Left lung (tissue), 10 donors: Measurements from ENCODE around the gene CAPN12. TPM values are rescaled to one million over a fixed set of nuclear protein-coding genes. Genes with fewer than 3 reads are reported as not detected.

Experiments
- ATAC-seq: fragments of 200-7000 bp; cut with Tn5 transposase; one replicate; pipeline ENCODE4 v1.9.1; 2020; ENCODE audit warnings: moderate library complexity
- DNase-seq, 4 donors: peaks; one replicate each; pipeline ENCODE4 v3.0.0-alpha.2; 2013 to 2020
- H3K27ac ChIP-seq, 2 donors: fragments of 200-600 bp; sonication (generic) in 1 of 2; one replicate each; pipeline versions ENCODE4 v1.5.0 to v1.8.0; 2020 to 2021
- H3K27me3 ChIP-seq, 2 donors: fragments of 200-600 bp; sonication (generic) in 1 of 2; one replicate each; pipeline versions ENCODE4 v1.5.0 to v1.8.0; 2020 to 2021
- H3K36me3 ChIP-seq, 2 donors: fragments of 200-600 bp; sonication (generic) in 1 of 2; one replicate each; pipeline versions ENCODE4 v1.5.0 to v1.8.0; 2020 to 2021
- H3K4me1 ChIP-seq, 2 donors: fragments of 200-600 bp; one replicate each; pipeline ENCODE4 v1.8.0; 2021
- H3K4me3 ChIP-seq, 2 donors: fragments of 200-600 bp; sonication (generic) in 1 of 2; one replicate each; pipeline versions ENCODE4 v1.5.0 to v1.8.0; 2020 to 2021; ENCODE audit warnings: mild to moderate bottlenecking in 1 of 2
- H3K9me3 ChIP-seq, 2 donors: fragments of 200-600 bp; sonication (generic) in 1 of 2; one replicate each; pipeline versions ENCODE4 v1.5.0 to v1.8.0; 2020 to 2021
- CTCF ChIP-seq, 2 donors: fragments of 200-600 bp; sonication (generic) in 1 of 2; IDR thresholded peaks; one replicate each; pipeline versions ENCODE4 v1.5.0 to v1.8.0; 2021; ENCODE audit warnings: antibody characterized with exemption in 2 of 2
- intact Hi-C, 2 donors: fragments of 100-400 bp; cut with DNase I; formaldehyde crosslinking; loops; one replicate each; pipeline versions ENCODE4 v1.11.2 to v1.14.2; 2022
- polyA plus RNA-seq, 6 donors: library from polyadenylated mRNA; unstranded; fragments of 120-200 nt; gene quantifications; one replicate each; pipeline ENCODE4 v1.2.1, GENCODE V29; 2013; ENCODE audit not compliant: insufficient read length in 6 of 6
- total RNA-seq, 2 donors: library from RNA; stranded (reverse); fragmentation: NEBNext Ultra II Directional; extraction: Animal tissue kit (Norgen Biotek cat#: 25700); gene quantifications; one replicate each; pipeline ENCODE4 v1.2.1, GENCODE V29; 2021
- donor health status: DM: no; HTN: yes; CAD: no.
- donor health status: DM: no; HTN: no; CAD: no.

The CAPN12 gene
- total and polyA plus RNA-seq, 8 donors: 1.6 to 4.9 (median 4.6) TPM

DNA sequence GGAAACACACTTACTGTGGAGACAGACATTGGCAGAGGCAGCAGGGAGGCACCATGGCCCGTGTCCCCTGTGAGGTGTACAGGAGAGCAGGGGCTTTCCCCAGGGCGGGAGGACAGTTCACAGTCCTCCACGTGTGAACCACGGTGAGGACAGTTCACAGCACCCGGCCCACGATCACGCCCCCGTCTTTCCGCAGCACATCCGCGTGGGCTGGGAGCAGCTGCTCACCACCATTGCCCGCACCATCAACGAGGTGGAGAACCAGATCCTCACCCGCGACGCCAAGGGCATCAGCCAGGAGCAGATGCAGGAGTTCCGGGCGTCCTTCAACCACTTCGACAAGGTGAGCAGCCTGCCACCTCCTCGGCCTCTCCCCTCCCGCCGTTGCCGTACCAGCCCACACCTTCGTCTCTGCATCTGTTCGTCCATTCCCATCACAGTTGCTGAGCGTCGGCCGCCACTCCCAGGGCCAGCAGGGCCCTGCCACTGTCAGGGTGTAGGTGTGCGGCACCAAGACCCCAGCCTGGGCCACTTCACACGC lies 17.4 kb downstream of the CAPN12 start:
- Histone ChIP-seq H3K4me3 (no peak overlapping the region), H3K36me3 (peaks cover 2 to 98% of the 10 kb centered on the region in 2 donors), H3K4me1 (peaks cover 0 to 17% of the 10 kb centered on the region in 2 donors), H3K9me3 (no peaks in the 10 kb centered on the region), H3K27ac (peak overlapping the region in 1 of 2 donors; percentile 45), H3K27me3 (no peaks in the 10 kb centered on the region)
- ATAC-seq (no peak), DNase-seq (no peak)
- no peak for TF ChIP-seq CTCF (IDR thresholded peaks at IDR 0.05)
- intact Hi-C loops: loop anchor here (10.0 kb wide), 2 partner anchors 72 to 92 kb away; no protein-coding TSS in a partner anchor

- peak overlapping the region in 1 of 2 donors; percentile 45 for H3K27ac ChIP-seq
- no peak for ATAC-seq
- no peak overlapping the region for H3K4me3 ChIP-seq
- H3K36me3 ChIP-seq: peaks cover 4 to 98% of the 10 kb centered on the region in 2 donors
- peaks cover 0 to 17% of the 10 kb centered on the region in 2 donors for H3K4me1 ChIP-seq
- intact Hi-C loops: loop anchor here (10.0 kb wide), 2 partner anchors 71 to 91 kb away; no protein-coding TSS in a partner anchor
- DNase-seq: no peak
- TF ChIP-seq CTCF (IDR thresholded peaks at IDR 0.05): no peak
- no peaks in the 10 kb centered on the region for H3K27me3 ChIP-seq
- no peaks in the 10 kb centered on the region for H3K9me3 ChIP-seq
Measured at GRCh38 chr19:38726284-38726673, 18.0 kb downstream of the CAPN12 start.

DNA sequence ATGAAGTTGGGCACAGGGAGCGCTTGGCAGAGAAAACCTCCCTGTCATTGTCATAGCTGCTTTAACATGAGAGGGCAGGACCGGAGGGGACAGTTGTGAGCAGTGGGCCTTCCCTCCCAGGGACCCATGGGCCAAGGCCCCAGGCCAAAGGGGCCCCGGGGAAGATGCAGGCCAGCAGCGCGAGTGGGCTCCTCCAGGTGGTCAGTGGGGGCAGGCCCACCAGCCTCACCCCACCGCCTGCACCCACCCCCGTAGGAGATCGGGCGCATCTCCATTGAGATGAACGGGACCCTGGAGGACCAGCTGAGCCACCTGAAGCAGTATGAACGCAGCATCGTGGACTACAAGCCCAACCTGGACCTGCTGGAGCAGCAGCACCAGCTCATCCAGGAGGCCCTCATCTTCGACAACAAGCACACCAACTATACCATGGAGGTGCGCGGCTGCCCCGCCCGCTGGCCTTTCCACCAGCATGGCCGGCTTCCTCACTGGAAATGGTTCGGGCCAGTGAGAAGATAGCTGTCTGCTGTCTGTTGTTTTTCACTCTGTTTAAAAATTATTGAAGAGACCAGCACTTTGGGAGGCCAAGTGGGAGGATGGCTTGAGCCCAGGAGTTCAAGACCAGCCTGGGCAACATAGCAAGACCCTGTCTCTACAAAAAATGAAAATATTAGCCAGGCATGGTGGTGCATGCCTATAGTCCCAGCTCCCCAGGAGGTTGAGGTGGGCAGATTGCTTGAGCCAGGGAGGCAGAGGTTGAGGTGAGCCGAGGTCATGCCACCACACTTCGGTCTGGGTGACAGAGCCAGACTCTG lies 18.6 kb downstream of the CAPN12 start:
- Histone ChIP-seq H3K4me3 (no peak overlapping the region), H3K4me1 (peaks cover 0 to 13% of the 10 kb centered on the region in 2 donors), H3K27me3 (no peaks in the 10 kb centered on the region), H3K36me3 (peaks cover 4 to 98% of the 10 kb centered on the region in 2 donors), H3K9me3 (no peaks in the 10 kb centered on the region), H3K27ac (peak overlapping the region in 1 of 2 donors; percentile 45)
- no peak for TF ChIP-seq CTCF (IDR thresholded peaks at IDR 0.05)
- no peak for ATAC-seq
- DNase-seq: no peak
- intact Hi-C loops: loop anchor here (10.0 kb wide), 2 partner anchors 71 to 91 kb away; no protein-coding TSS in a partner anchor

GRCh38 chr19:38723990-38724854 lies 20.1 kb downstream of the CAPN12 start:
- DNase-seq: no peak
- Histone ChIP-seq H3K36me3 (peaks cover 4 to 99% of the 10 kb centered on the region in 2 donors), H3K4me3 (no peak overlapping the region), H3K27me3 (no peaks in the 10 kb centered on the region), H3K4me1 (peaks cover 2 to 22% of the 10 kb centered on the region in 2 donors), H3K27ac (no peak overlapping the region), H3K9me3 (no peaks in the 10 kb centered on the region)
- intact Hi-C loops: loop anchor here (10.0 kb wide), 2 partner anchors 69 to 89 kb away; no protein-coding TSS in a partner anchor
- no peak for ATAC-seq
- TF ChIP-seq CTCF (IDR thresholded peaks at IDR 0.05): no peak
